Dermis microvascular lymphatic vessel endothelial cell (primary cell): ENCODE data around the gene NUDCD2. TPM values are rescaled to one million over a fixed set of nuclear protein-coding genes. Genes with fewer than 3 reads are reported as not detected.
"Not testable (repeated sequence)": the region's sequence is repeated elsewhere in the genome, so short reads cannot be mapped to it uniquely, and the experiment has no call there.

Experiments
- DNase-seq, 2 donors: peaks; one replicate each; pipeline versions ENCODE4 v3.0.0 to v3.0.0-alpha.2; 2010; ENCODE audit warnings: low read depth in 2 of 2
- total RNA-seq: library from RNA; depleted of rRNA; stranded (reverse); fragments of >200 nt; gene quantifications from 2 replicates; pipeline ENCODE4 v1.2.1, GENCODE V29; 2014

NUDCD2 gene
- total RNA-seq, 1 donor from 2014 or later, result 4.6 TPM

GRCh38 chr5:163473635-163474243 lies 13.8 kb upstream of the NUDCD2 start:
- DNase-seq, result peak; percentile 44 to 53

- DNase-seq, result no peak
These were observed 7.8 kb upstream of the NUDCD2 start for GRCh38 chr5:163467682-163468081.

- DNase-seq, result no peak
These were observed 3.1 kb upstream of the NUDCD2 start for GRCh38 chr5:163463063-163463435.

- peak in 1 of 2 donors; percentile 43 for DNase-seq
These were observed 765 bp upstream of the NUDCD2 start, which contains the start of gene HMMR for GRCh38 chr5:163460562-163461171. Gene HMMR (plus strand): TSS chr5:163460632. CDS start chr5:163460693, 61 bp downstream.

- DNase-seq, result no peak
These were observed 462 bp downstream of the NUDCD2 start for GRCh38 chr5:163459462-163459818.

GRCh38 chr5:163458778-163459385 lies 1.0 kb downstream of the NUDCD2 start:
- DNase-seq, result no peak

GRCh38 chr5:163456840-163457239 lies 3.1 kb downstream of the NUDCD2 start:
- no peak for DNase-seq

- no peak for DNase-seq
These were observed 3.8 kb downstream of the NUDCD2 start for GRCh38 chr5:163456029-163456589.

GRCh38 chr5:163455406-163455805 lies 4.5 kb downstream of the NUDCD2 start:
- not testable (repeated sequence) for DNase-seq

GRCh38 chr5:163453705-163454104 lies 6.2 kb downstream of the NUDCD2 start:
- no peak for DNase-seq

GRCh38 chr5:163451489-163451888 lies 8.4 kb downstream of the NUDCD2 start:
- DNase-seq, result no peak

GRCh38 chr5:163448491-163448890 lies 11.4 kb downstream of the NUDCD2 start:
- DNase-seq, result no peak

GRCh38 chr5:163447875-163448274 lies 12.0 kb downstream of the NUDCD2 start:
- DNase-seq, result no peak

GRCh38 chr5:163447191-163447590 lies 12.7 kb downstream of the NUDCD2 start:
- no peak for DNase-seq

GRCh38 chr5:163445345-163445744 lies 14.6 kb downstream of the NUDCD2 start:
- no peak for DNase-seq

- no peak for DNase-seq
These were observed 15.4 kb downstream of the NUDCD2 start for GRCh38 chr5:163444526-163444925.

- DNase-seq, result no peak
These were observed 18.9 kb downstream of the NUDCD2 start for GRCh38 chr5:163440954-163441353.

GRCh38 chr5:163439092-163439425 lies 20.8 kb downstream of the NUDCD2 start:
- no peak for DNase-seq

- DNase-seq, result peak; percentile 93 to 98
These were observed 22.4 kb downstream of the NUDCD2 start, which contains the start of gene CCNG1 for GRCh38 chr5:163437309-163438182. Gene CCNG1 (plus strand): TSS chr5:163437595. CDS start chr5:163439257, 1,662 bp downstream.

- no peak for DNase-seq
These were observed 22.9 kb downstream of the NUDCD2 start for GRCh38 chr5:163437011-163437308.

- no peak for DNase-seq
These were observed 23.4 kb downstream of the NUDCD2 start for GRCh38 chr5:163436515-163436914.

- DNase-seq, result peak in 1 of 2 donors; percentile 87
These were observed 25.5 kb downstream of the NUDCD2 start for GRCh38 chr5:163434401-163434866.
